ENCODE measurements around the gene BRD7.

Gene BRD7

GRCh38 chr16:50293994-50294855, 74.6 kb downstream of the BRD7 start:
- TF ChIP-seq CTCF (IDR thresholded peaks at IDR 0.05; ENCODE audit: control extremely low read depth, extremely low read depth, low read depth, missing control alignments), result no peak
- ChIA-PET CTCF (interaction anchor here (1.7 kb wide), 1 partner anchor 32 kb away, joined by 4 read pairs; no protein-coding TSS in a partner anchor), POLR2A (interaction anchor here (0.6 kb wide), 1 partner anchor 345 kb away, joined by 3 read pairs; no protein-coding TSS in a partner anchor)
- DNase-seq (ENCODE audit: extremely low spot score), result no peak

GRCh38 chr16:50293041-50293783, 75.6 kb downstream of the BRD7 start:
- POLR2A ChIA-PET, result no interaction called here
- CTCF ChIA-PET, result interaction anchor here (1.7 kb wide), 1 partner anchor 33 kb away, joined by 4 read pairs; no protein-coding TSS in a partner anchor
- no peak for DNase-seq (ENCODE audit: extremely low spot score)
- TF ChIP-seq CTCF (IDR thresholded peaks at IDR 0.05; ENCODE audit: control extremely low read depth, extremely low read depth, low read depth, missing control alignments), result no peak

GRCh38 chr16:50292566-50292948, 76.2 kb downstream of the BRD7 start:
- ChIA-PET POLR2A (no interaction called here), CTCF (interaction anchor here (1.7 kb wide), 1 partner anchor 34 kb away, joined by 4 read pairs; no protein-coding TSS in a partner anchor)
- TF ChIP-seq CTCF (IDR thresholded peaks at IDR 0.05; ENCODE audit: control extremely low read depth, extremely low read depth, low read depth, missing control alignments), result no peak
- DNase-seq (ENCODE audit: extremely low spot score), result no peak

- POLR2A ChIA-PET, result no interaction called here
- no peak for DNase-seq (ENCODE audit: extremely low spot score)
- CTCF ChIA-PET, result interaction anchor here (1.2 to 1.7 kb wide), 2 partner anchors 35 kb away, joined by 4 read pairs; no protein-coding TSS in a partner anchor
- TF ChIP-seq CTCF (IDR thresholded peaks at IDR 0.05; ENCODE audit: control extremely low read depth, extremely low read depth, low read depth, missing control alignments), result no peak
Measured at GRCh38 chr16:50291719-50292565, 76.8 kb downstream of the BRD7 start.

- TF ChIP-seq CTCF (IDR thresholded peaks at IDR 0.05; ENCODE audit: control extremely low read depth, extremely low read depth, low read depth, missing control alignments), result no peak
- DNase-seq (ENCODE audit: extremely low spot score), result no peak
- POLR2A ChIA-PET, result no interaction called here
- CTCF ChIA-PET, result interaction anchor here (1.2 kb wide), 1 partner anchor 36 kb away, joined by 4 read pairs; no protein-coding TSS in a partner anchor
Measured at GRCh38 chr16:50290856-50291255, 77.9 kb downstream of the BRD7 start.

Measured in GM10248 (cell line).